Caco-2 (cell line): ENCODE measurements around the gene RNF223. TPM values are rescaled to one million over a fixed set of nuclear protein-coding genes. Genes with fewer than 3 reads are reported as not detected.

Experiments
- BruUV-seq: library from RNA; stranded (reverse); fragments of 400-500 nt; replicated peaks from 2 replicates; lab custom pipeline; 2021; lab: Mats Ljungman, UMichigan
- CTCF ChIA-PET: fragments of 300-600 bp; sonication (Branson Sonifier 250); formaldehyde crosslinking; loops from one replicate; lab custom pipeline; 2022; ENCODE audit warnings: antibody characterized with exemption; lab: Charles Lee
- POLR2A ChIA-PET: fragments of 300-600 bp; sonication (Branson Sonifier 250); formaldehyde crosslinking; loops from one replicate; lab custom pipeline; 2022; ENCODE audit warnings: antibody characterized with exemption; lab: Charles Lee
- DNase-seq, 2 experiments: peaks; one replicate each; pipeline versions ENCODE4 v3.0.0 to v3.0.0-alpha.2; 2020 to 2022
- H3K27me3 ChIP-seq: replicated peaks from 2 replicates; pipeline ENCODE4 v1.6.0; 2011; ENCODE audit warnings: low read length; ENCODE audit not compliant: control insufficient read depth, insufficient read depth
- H3K36me3 ChIP-seq: 2 replicates; pipeline ENCODE4 v1.5.1; 2011; ENCODE audit warnings: low read length; ENCODE audit not compliant: control insufficient read depth, insufficient read depth
- H3K4me1 ChIP-seq: fragments of 250-450 bp; sonication (Bioruptor Pico); 2 replicates; pipeline ENCODE4 v1.5.1; 2020; ENCODE audit warnings: mild to moderate bottlenecking
- H3K4me3 ChIP-seq: 2 replicates; pipeline ENCODE4 v1.5.1; 2011; ENCODE audit warnings: low read depth, mild to moderate bottlenecking, control low read depth, low read length
- H3K9me3 ChIP-seq: fragments of 250-450 bp; sonication (Bioruptor Pico); 2 replicates; pipeline ENCODE4 v1.5.1; 2020; ENCODE audit warnings: mild to moderate bottlenecking, moderate library complexity
- H3K27ac Mint-ChIP-seq: one replicate; pipeline ENCODE4 v1.8.0; 2022; ENCODE audit warnings: mixed read lengths; ENCODE audit not compliant: unreplicated experiment
- H3K27me3 Mint-ChIP-seq: one replicate; pipeline ENCODE4 v1.8.0; 2022; ENCODE audit warnings: mixed read lengths; ENCODE audit not compliant: insufficient read depth, unreplicated experiment
- H3K36me3 Mint-ChIP-seq: one replicate; pipeline ENCODE4 v1.8.0; 2022; ENCODE audit warnings: mild to moderate bottlenecking, mixed read lengths; ENCODE audit not compliant: insufficient read depth, unreplicated experiment
- H3K4me1 Mint-ChIP-seq: one replicate; pipeline ENCODE4 v1.8.0; 2022; ENCODE audit warnings: low read depth, mixed read lengths; ENCODE audit not compliant: unreplicated experiment
- H3K4me3 Mint-ChIP-seq: one replicate; pipeline ENCODE4 v1.8.0; 2022; ENCODE audit warnings: mild to moderate bottlenecking, moderate library complexity, mixed read lengths; ENCODE audit not compliant: unreplicated experiment
- H3K9me3 Mint-ChIP-seq: one replicate; pipeline ENCODE4 v1.8.0; 2022; ENCODE audit warnings: mixed read lengths; ENCODE audit not compliant: unreplicated experiment
- CTCF ChIP-seq, 2 experiments: fragments of 200-600 bp in 1 of 2; IDR thresholded peaks; 1 replicate in 1 of 2; 2 replicates in 1 of 2; pipeline versions ENCODE4 v1.5.1 to v1.8.0; 2011 to 2022; ENCODE audit warnings: antibody characterized with exemption in 1 of 2, control low read depth in 1 of 2, inconsistent platforms in 1 of 2, low read depth in 1 of 2, low read length in 1 of 2, mild to moderate bottlenecking in 1 of 2, moderate library complexity in 1 of 2; ENCODE audit not compliant: insufficient read depth in 1 of 2, severe bottlenecking in 1 of 2, unreplicated experiment in 1 of 2
- intact Hi-C: fragments of 100-400 bp; cut with micrococcal nuclease; formaldehyde crosslinking; loops from one replicate; pipeline ENCODE4 v1.10.0; 2022; ENCODE audit not compliant: unreplicated experiment
- total RNA-seq: library from RNA; stranded (reverse); gene quantifications from 2 replicates; pipeline ENCODE4 v1.2.3, GENCODE V29; 2022

The RNF223 gene
- total RNA-seq, 1 experiment from 2014 or later: 0.57 TPM

- H3K27me3 Mint-ChIP-seq: no peaks in the 10 kb centered on the region
- DNase-seq: no peak
- peak overlapping the region; percentile 53 for H3K27ac Mint-ChIP-seq
- TF ChIP-seq CTCF (IDR thresholded peaks at IDR 0.05; ENCODE audit: insufficient read depth in 1 of 2, low read depth in 1 of 2, low read length in 1 of 2, severe bottlenecking in 1 of 2, unreplicated experiment in 1 of 2): no peak
- ChIA-PET CTCF (no interaction called here), POLR2A (no interaction called here)
- H3K9me3 Mint-ChIP-seq: no peaks in the 10 kb centered on the region
- Histone ChIP-seq H3K4me1 (peaks cover 18% of the 10 kb centered on the region), H3K9me3 (no peaks in the 10 kb centered on the region), H3K27me3 (no peaks in the 10 kb centered on the region), H3K36me3 (no peaks in the 10 kb centered on the region; the same call in none of the 2 replicates), H3K4me3 (no peak overlapping the region)
- no TSS peak for BruUV-seq
- H3K4me3 Mint-ChIP-seq: no peak overlapping the region
- peaks cover 42% of the 10 kb centered on the region for H3K36me3 Mint-ChIP-seq
- intact Hi-C loops: loop anchor here (2.0 kb wide), 1 partner anchor 19 kb away; no protein-coding TSS in a partner anchor
- no peaks in the 10 kb centered on the region for H3K4me1 Mint-ChIP-seq
Observed at GRCh38 chr1:1039145-1039910, 34.8 kb downstream of the RNF223 start.

- no peak for DNase-seq
- no peaks in the 10 kb centered on the region for H3K9me3 Mint-ChIP-seq
- POLR2A ChIA-PET: no interaction called here
- BruUV-seq: no TSS peak
- intact Hi-C loops: loop anchor here (2.0 kb wide), 1 partner anchor 20 kb away; no protein-coding TSS in a partner anchor
- Histone ChIP-seq H3K27me3 (no peaks in the 10 kb centered on the region), H3K4me1 (peaks cover 18% of the 10 kb centered on the region), H3K9me3 (no peaks in the 10 kb centered on the region), H3K36me3 (no peaks in the 10 kb centered on the region; the same call in none of the 2 replicates), H3K4me3 (no peak overlapping the region)
- H3K27ac Mint-ChIP-seq: peak overlapping the region; percentile 36
- CTCF ChIA-PET: no interaction called here
- no peaks in the 10 kb centered on the region for H3K4me1 Mint-ChIP-seq
- H3K27me3 Mint-ChIP-seq: no peaks in the 10 kb centered on the region
- no peak for TF ChIP-seq CTCF (IDR thresholded peaks at IDR 0.05; ENCODE audit: insufficient read depth in 1 of 2, low read depth in 1 of 2, low read length in 1 of 2, severe bottlenecking in 1 of 2, unreplicated experiment in 1 of 2)
- H3K36me3 Mint-ChIP-seq: peaks cover 42% of the 10 kb centered on the region
- no peak overlapping the region for H3K4me3 Mint-ChIP-seq
Observed at GRCh38 chr1:1038694-1039093, 35.4 kb downstream of the RNF223 start.

GRCh38 chr1:1037366-1038327 is 36.5 kb downstream of the RNF223 start:
- Mint-ChIP-seq H3K9me3 (no peaks in the 10 kb centered on the region), H3K27ac (peak overlapping the region; percentile 36), H3K4me1 (no peaks in the 10 kb centered on the region), H3K27me3 (no peaks in the 10 kb centered on the region), H3K36me3 (peaks cover 36% of the 10 kb centered on the region), H3K4me3 (no peak overlapping the region)
- H3K36me3 ChIP-seq: no peaks in the 10 kb centered on the region; the same call in none of the 2 replicates
- no peak overlapping the region for H3K4me3 ChIP-seq
- no peaks in the 10 kb centered on the region for H3K27me3 ChIP-seq
- no peaks in the 10 kb centered on the region for H3K9me3 ChIP-seq
- BruUV-seq: no TSS peak
- ChIA-PET CTCF (interaction anchor here (0.5 to 1.0 kb wide), 3 partner anchors 18 to 61 kb away, joined by 3 to 5 read pairs (median 3); no protein-coding TSS in a partner anchor), POLR2A (no interaction called here)
- H3K4me1 ChIP-seq: peaks cover 18% of the 10 kb centered on the region
- TF ChIP-seq CTCF (IDR thresholded peaks at IDR 0.05; ENCODE audit: insufficient read depth in 1 of 2, low read depth in 1 of 2, low read length in 1 of 2, severe bottlenecking in 1 of 2, unreplicated experiment in 1 of 2): no peak
- intact Hi-C loops: loop anchor here (2.0 kb wide), 1 partner anchor 21 kb away; no protein-coding TSS in a partner anchor
- DNase-seq: peak; percentile 47 to 58
